Cardiac fibroblast (primary cell): Measurements from ENCODE around the gene SUCO.
A peak's percentile ranks its signal among the peaks of the same experiment; 100 is the strongest.

Experiments
- DNase-seq, 2 donors: peaks; one replicate each; pipeline versions ENCODE4 v3.0.0 to v3.0.0-alpha.2; 2010; ENCODE audit warnings: low read depth in 2 of 2
- H3K4me3 ChIP-seq, 2 donors: replicated peaks in 1 of 2; 1 replicate in 1 of 2; 2 replicates in 1 of 2; pipeline ENCODE4 v1.5.1; 2011; ENCODE audit warnings: low read depth in 2 of 2, low read length in 2 of 2, mild to moderate bottlenecking in 2 of 2, moderate library complexity in 1 of 2
- TF ChIP-seq, protein P1 (sequence below): IDR thresholded peaks from one replicate; pipeline ENCODE4 v1.5.1; 2011; ENCODE audit warnings: low read depth, mild to moderate bottlenecking, low read length, inconsistent platforms

SUCO gene

DNA sequence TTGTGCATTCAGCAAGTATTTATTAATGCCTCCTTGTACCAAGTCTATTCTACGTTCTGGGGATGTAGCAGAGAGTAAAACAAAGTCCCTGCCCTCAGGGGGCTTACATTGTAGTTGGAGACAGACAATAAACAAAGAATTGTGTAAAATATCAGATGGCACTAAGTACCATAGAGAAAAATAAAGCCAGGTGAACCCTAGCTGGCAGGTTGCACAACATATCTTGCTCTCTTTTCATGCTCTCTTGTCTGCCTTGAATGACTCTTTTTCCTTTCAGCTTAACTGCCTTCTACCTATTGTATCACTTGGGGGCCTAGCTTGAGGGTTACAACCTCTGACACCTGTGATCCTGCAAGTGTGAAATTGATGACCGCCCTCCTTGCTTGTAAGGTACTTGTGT, 105.3 kb downstream of the SUCO start:
- TF ChIP-seq, protein P1, sequence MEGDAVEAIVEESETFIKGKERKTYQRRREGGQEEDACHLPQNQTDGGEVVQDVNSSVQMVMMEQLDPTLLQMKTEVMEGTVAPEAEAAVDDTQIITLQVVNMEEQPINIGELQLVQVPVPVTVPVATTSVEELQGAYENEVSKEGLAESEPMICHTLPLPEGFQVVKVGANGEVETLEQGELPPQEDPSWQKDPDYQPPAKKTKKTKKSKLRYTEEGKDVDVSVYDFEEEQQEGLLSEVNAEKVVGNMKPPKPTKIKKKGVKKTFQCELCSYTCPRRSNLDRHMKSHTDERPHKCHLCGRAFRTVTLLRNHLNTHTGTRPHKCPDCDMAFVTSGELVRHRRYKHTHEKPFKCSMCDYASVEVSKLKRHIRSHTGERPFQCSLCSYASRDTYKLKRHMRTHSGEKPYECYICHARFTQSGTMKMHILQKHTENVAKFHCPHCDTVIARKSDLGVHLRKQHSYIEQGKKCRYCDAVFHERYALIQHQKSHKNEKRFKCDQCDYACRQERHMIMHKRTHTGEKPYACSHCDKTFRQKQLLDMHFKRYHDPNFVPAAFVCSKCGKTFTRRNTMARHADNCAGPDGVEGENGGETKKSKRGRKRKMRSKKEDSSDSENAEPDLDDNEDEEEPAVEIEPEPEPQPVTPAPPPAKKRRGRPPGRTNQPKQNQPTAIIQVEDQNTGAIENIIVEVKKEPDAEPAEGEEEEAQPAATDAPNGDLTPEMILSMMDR: no peak
- no peak overlapping the region for H3K4me3 ChIP-seq

DNA sequence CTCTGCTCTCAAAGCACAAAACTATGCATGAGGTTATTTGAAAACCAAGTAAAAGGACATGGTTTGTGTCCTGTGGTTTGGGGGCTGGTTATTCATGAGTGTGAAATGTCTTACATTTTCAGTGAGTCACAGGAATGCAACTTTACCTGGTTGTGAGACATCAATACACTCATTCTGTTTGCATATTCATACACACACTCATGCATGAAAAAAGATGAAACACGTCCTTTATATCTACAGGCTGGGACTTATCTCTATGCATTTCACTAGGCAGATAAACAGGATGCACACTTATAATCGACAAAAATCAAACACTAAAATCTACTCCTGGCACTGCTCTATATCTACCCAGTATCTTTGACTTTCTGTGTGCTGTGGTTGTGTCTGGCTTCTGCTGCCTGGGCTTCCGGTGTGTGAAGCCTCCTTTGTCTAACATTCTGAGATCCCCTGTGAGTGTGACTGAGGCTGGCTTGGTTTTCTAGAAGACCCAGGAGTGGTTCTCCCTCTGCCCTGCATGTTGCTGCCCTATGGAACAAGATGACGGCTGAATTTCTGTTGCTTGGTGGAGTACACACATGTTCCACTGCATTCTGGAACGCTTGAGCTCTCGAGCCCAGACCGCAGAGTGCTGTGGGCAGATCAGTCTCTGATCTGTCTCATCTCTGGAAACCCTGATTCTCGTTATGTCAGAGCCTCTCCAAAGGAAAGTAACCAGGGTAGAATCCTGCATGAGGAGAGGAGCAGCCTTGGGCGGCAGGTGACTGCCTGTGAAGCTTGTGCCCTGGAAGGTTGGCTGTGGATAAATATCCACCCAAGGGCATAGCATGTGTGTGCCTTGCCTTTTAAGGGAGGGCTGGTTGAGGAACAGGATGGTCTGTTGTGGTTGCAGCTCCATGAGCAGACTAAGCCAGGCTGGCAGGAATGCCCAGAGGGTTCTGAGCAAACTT, 106.2 kb downstream of the SUCO start:
- TF ChIP-seq, protein P1: no peak
- DNase-seq: peak; percentile 50 to 97
- no peak overlapping the region for H3K4me3 ChIP-seq

More for the DNA sequence above, 105.3 kb downstream of the SUCO start:
- DNase-seq: no peak

DNA sequence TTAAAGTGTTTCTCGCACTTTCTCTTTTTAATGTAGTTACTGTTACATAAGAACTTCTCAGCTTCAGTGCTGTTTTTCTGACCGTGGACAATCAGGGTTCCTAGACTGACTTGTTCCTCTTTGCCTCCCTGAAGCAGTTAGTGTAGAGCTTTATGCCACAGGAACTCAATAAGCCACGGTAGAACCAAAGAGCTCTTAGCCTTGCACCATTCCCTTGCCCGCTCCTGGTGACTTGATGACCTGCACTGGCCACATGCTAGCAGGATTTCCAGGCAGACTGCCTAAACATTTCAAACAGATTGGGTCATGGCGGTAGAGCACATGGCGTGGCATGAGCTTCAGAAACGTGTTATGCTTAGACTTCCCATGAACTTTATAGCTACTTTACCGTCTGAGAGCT, 107.2 kb downstream of the SUCO start:
- no peak for DNase-seq
- TF ChIP-seq, protein P1: no peak
- H3K4me3 ChIP-seq: no peak overlapping the region

DNA sequence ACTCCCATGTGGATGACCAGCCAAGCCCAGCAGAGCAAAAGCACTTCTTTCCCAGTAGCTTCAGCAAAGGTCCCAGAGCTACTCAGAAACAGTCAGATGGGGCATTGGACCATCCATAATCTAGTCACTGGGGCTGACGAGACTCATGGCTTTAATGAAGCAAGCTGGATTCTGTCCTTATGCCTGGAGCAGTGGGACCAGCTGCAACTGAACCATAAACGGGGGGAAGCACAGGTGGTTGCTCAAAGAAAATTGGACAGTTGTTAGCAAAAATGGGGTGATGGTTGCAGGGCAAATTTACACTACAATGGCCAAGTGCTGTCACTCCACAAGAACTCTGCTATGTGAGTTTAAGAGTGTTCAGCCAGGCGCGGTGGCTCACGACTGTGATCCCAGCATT, 108.5 kb downstream of the SUCO start:
- H3K4me3 ChIP-seq: no peak overlapping the region
- TF ChIP-seq, protein P1: no peak
- DNase-seq: no peak

DNA sequence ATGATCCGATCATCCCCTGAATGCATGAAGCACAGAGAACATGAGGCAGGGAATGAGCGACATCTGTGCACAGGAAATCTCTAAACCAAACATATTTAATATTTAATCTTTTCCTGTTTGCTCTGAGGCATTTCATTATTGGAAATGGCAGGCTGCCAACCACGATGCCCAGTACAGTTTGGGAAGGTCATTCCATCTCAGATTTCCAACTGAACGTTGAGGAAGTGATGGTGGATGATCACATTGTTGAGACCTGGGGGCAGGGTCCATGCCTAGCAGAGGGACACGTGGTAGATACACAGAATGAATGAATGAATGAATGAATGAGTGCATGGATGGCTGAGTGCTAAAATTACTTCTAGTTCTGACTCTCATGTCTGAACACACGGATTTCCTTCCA, 110.0 kb downstream of the SUCO start:
- TF ChIP-seq, protein P1: no peak
- H3K4me3 ChIP-seq: no peak overlapping the region
- peak in 1 of 2 donors; percentile 23 for DNase-seq

DNA sequence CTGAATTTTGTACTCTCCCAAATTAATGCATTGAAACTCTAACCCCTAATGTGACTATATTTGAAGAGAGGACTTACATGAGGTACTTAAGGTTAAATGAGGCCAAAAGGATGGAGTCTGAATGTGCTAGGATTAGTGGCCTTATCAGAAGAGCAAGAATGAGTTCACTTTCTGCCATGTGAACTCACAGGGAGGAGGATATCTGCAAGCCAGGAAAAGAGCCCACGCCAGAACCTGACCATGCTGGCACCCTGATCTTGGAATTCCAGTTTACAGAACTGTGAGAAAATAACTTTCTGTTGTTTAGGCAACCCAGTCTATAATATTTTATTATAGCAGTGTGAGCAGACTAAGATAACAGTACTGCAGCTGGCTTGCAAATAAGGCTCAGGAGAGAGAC, 113.7 kb downstream of the SUCO start:
- TF ChIP-seq, protein P1: no peak
- H3K4me3 ChIP-seq: no peak overlapping the region
- DNase-seq: peak in 1 of 2 donors; percentile 42
